C4-2B (cell line): ENCODE measurements around the gene CA10.

Experiments
- CTCF ChIP-seq: fragments of 450-650 bp; conservative IDR thresholded peaks from 2 replicates; pipeline ENCODE4 v1.5.1; 2017; ENCODE audit warnings: mild to moderate bottlenecking
- ZFX ChIP-seq: fragments of 450-650 bp; IDR thresholded peaks from 2 replicates; pipeline ENCODE4 v1.6.1; 2017

- TF ChIP-seq CTCF (no peak), ZFX (no peak)
Observed at GRCh38 chr17:51948128-51948527, 210.4 kb downstream of the CA10 start.
